Fibroblast of skin of back (primary cell): Measurements from ENCODE around the gene ZNF587.
"Not testable (repeated sequence)": the region's sequence is repeated elsewhere in the genome, so short reads cannot be mapped to it uniquely, and the experiment has no call there.

ENCODE experiments used
- DNase-seq: peaks from one replicate; pipeline ENCODE4 v3.0.0-alpha.2; 2013

ZNF587 gene

DNA sequence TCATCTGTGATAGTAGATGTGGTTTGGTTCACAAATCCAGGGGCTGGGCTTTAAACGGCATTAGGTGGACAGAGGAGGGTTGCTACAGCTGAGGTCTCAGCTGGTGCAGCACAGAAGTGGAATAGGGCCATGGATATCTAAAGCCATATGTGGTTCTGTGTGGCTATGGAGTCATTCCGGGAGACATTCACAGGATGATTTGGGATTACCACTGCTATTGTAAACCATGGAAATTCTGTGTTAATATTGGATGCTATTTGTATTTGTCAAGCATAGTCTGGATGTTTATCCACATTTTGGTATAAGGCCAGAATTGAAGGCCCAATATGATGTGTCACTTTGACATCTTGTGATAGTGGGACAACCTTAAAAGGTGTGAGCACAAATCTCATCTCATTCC, 26.5 kb upstream of the ZNF587 start:
- DNase-seq: not testable (repeated sequence)

DNA sequence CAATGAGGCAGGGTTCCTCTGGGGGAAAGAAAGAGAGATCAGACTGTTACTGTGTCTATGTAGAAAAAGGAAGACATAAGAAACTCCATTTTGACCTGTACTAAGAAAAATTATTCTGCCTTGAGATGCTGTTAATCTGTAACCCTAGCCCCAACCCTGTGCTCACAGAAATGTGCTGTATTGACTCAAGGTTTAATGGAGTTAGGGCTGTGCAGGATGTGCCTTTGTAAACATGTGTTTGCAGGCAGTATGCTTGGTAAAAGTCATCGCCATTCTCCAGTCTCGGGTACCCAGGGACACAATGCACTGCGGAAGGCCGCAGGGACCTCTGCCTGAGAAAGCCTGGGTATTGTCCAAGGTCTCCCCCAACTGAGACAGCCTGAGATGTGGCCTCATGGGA, 26.1 kb upstream of the ZNF587 start:
- not testable (repeated sequence) for DNase-seq

DNA sequence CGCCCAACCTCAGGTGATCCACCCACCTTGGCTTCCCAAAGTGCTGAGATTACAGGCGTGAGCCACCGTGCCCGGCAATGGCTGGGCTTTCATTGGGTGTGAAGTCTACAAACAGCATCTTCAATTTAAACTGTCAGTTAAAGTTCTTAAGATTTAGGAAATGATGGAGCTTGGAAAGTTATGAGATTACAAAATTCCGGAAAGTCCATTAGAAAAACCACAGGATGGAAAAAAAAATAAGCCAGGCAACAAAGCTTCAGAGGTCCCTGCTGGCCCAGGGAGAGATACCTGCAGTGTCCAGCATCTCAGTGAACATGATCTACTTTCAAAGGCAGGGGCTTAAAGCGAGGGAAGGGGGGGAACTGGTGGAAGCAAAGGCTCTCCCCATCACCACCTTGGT, 24.1 kb upstream of the ZNF587 start:
- no peak for DNase-seq

DNA sequence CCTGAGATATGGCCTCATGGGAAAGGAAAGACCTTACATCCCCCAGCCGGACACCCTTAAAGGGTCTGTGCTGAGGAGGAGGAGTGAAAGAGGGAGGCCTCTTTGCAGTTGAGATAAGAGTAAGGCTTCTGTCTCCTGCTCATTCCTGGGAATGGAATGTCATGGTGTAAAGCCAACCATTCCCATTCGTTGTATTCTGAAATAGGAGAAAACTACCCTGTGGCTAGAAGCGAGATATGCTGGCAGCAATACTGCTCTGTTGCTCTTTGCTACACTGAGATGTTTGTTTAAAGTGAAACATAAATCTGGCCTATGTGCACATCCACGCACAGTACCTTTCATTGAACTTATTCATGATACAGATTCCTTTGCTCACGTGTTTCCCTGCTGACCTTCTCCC, 20.3 kb upstream of the ZNF587 start:
- no peak for DNase-seq

DNA sequence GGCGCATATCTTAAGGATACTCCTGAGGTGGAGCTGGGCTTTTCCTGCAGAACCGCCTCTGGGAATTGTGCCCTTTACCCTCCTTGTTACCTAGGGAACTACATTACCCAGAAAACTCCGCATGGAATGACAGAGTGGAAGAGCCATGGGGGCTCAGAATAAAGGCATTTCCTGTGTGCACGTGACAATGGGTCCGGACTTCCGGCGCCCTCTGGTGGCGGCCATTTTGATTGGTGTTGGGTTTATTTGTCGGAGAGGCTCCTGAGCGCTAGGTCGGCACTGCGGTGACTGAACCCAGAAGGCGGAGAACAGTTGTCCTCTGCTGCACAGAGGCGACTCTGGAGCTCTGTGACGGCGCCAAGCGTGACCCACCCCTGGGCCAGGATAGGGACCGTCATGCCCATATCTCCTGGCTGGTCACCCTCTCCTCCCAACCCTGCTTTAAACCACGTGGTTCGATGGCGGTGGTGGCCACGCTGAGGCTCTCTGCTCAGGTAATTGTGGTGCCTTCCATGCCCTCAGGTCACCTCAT, 19.5 kb upstream of the ZNF587 start, which contains the start of gene ZNF587B:
Gene ZNF587B (plus strand): TSS at position 229 of the 532 bp plus-strand sequence. CDS start 230 bp downstream, at position 459.
- peak; percentile 85 for DNase-seq

DNA sequence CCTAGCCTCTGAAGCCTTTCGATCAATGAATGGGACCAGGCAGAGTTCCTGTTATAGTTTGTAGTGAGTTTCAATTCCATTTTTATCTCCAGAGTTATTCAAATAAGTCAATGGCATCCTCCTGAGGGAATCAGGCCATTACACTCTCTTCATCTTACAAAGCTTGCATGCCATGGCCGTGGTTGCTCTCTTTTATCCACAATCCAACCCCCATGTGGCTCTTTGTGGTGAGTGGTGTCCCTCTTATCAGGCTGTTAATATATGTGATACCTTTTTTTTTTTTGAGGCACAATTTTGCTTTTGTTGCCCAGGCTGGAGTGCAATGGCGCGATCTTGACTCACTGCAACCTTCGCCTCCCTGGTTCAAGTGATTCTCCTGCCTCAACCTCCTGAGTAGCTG, 12.7 kb upstream of the ZNF587 start:
- DNase-seq: not testable (repeated sequence)

DNA sequence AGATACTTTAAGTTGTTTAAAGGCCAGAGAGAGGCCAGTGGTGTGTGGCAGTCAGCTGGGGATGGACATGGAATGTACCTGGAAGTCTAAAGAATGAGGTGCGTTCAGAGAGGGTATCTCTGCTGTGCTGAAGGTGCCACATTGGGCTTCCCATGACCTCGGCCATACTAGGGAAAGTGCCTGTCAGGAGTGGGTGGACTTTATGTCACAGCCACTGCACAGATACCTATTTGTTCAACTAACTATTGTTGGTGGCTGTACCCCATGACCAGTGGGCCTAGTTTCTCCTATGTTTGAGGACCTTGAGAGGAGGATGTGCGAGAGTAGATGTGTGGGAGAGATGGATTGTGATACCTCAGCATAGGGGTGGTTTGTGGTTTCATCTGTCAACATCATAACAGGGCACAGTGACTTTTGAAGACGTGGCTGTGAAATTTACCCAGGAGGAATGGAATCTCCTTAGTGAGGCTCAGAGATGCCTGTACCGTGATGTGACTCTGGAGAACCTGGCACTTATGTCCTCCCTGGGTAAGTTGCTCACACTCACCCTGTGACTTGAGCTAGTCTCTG, 11.0 kb upstream of the ZNF587 start:
- not testable (repeated sequence) for DNase-seq

DNA sequence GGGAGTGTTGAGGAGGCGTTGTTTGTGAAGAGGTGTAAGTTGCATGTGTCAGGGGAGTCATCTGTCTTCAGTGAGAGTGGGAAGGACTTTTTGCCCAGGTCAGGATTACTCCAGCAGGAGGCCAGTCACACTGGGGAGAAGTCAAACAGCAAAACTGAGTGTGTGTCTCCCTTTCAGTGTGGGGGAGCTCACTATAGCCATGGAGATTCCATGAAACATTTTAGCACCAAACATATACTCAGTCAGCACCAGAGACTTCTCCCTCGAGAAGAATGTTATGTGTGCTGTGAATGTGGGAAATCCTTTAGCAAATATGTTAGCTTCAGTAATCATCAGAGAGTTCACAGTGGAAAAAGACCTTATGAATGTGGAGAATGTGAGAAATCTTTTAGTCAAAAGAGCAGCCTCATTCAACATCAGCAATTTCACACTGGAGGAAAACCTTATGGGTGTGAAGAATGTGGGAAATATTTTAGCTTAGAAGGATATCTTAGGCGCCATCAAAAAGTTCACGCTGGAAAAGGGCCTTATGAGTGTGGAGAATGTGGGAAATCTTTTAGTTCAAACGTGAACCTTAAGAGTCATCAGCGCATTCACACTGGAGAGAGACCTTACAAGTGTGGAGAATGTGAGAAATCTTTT, 8.4 kb upstream of the ZNF587 start:
- DNase-seq: peak; percentile 12

DNA sequence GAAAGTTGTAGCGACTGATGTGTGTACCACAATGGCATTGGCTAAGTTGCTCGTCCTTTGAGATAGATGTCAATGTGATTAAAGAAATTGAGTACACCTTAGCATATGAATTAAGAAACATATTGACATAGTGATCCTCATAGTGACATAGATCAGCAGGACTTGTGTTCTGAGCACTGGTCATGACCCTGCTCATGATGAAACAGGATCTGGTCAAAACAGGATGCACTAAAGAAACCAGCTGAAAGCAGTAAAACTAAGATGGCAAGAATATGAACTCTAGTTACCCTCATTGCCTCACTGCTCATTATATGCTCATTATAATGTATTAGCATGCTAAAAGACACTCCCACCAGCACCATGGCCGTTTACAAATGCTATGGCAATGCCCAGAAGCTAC, 2.5 kb upstream of the ZNF587 start:
- DNase-seq: not testable (repeated sequence)

DNA sequence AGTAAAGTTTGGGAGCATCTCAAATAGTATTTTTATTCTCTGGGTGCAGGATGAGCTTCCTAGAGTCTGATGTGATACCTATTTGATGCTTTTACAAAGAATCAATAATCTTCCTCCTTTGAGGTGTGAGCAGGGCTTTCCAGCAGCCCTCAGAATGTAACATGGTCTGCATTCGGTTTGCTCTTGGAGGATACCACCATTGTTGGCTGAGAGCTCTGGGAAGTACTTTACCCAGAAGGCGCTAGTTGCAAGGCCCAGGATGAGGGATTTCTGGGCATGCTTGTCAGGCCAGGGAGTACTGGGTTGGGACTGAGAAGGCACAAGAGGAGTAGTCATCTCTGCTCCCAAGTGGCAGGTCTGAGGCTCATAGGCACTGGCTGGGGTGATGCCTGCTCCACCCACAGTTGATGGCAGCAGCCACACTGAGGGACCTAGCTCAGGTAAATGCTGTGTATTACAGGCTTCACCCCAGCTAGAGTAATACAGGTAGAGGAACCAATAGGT, 445 bp upstream of the ZNF587 start:
- not testable (repeated sequence) for DNase-seq

DNA sequence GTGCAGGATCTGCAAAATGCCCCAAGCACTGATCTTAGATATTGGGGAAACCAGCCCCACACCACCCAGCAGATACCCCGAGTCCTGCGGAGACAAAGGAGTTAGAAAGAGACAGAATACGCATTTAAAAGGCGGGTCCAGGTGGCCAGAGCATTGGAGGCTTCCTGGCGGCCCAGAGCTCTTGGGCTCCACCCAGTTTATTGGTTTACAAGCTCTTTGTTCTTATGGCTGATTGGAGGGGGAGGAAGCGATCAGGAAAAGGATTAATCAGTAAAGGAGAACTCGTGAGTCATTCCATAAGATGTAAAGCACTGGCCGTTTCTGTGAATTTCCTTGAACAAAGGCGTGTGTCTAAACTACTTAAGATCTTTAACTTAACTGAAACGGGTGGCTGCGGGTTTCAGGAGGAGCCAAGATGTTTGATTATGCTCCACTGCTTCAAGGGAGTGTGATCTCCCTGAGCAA, 926 bp downstream of the ZNF587 start:
- peak; percentile 47 for DNase-seq

DNA sequence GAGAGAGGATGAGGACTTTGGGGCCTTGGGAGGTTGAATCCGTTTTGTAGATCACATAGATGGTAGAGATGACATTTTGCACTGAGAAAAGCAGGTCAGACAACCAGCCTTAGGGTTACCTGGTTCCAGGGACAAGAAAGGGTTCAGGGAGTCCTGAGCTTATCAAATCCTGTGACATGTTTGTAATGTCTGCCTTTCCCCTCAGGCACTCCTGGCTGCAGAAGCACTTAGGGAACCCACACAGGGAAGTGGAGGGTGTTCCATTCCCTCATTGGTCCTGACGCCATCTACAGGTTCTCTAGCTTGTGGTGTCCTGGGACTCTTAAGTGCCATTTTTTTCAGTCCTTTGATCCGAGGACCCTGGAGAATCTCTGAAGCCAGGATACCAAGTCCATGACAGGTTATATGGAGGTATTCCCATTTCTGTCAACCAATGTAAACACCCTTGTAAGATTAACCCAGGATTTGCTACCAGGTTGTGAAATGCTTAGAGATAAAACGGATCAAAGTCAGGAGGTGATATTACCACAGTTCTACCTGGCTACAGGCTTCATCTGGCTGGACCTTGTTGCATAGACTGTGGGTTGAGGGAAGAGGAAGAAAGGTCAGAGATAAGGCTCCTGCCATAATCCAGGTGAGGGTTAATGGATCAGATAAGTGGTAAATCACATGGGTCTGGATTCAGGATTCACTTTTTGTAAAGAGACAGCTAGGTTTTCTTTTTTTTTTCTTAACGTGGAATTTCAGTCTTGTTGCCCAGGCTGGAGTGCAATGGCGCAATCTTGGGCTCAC, 2.3 kb downstream of the ZNF587 start:
- DNase-seq: not testable (repeated sequence)

DNA sequence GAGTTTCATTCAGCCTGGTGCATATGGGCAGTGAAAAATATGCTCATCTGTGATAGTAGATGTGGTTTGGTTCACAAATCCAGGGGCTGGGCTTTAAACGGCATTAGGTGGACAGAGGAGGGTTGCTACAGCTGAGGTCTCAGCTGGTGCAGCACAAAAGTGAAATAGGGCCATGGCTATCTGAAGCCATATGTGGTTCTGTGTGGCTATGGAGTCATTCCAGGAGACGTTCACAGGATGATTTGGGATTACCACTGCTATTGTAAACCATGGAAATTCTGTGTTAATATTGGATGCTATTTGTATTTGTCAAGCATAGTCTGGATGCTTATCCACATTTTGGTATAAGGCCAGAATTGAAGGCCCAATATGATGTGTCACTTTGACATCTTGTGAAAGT, 4.5 kb downstream of the ZNF587 start:
- not testable (repeated sequence) for DNase-seq

DNA sequence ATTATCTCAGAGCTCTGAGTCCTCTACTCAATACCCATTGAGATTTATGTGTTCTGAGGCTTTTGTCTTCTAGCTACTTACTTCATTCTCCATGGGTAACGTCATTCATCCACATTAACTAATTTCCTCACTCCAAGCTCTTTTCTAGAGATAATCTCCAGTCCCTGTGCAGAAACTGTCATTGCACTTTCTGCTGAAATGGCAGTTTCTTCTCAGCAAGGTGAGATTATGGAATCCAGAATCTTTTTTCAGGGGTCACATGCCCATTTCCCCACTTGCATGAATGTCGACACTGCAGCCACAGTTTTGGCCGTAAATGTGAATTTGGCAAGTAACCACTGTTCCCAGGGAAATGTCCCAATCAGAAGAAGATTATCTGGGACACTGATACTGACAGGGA, 12.7 kb downstream of the ZNF587 start:
- DNase-seq: not testable (repeated sequence)

DNA sequence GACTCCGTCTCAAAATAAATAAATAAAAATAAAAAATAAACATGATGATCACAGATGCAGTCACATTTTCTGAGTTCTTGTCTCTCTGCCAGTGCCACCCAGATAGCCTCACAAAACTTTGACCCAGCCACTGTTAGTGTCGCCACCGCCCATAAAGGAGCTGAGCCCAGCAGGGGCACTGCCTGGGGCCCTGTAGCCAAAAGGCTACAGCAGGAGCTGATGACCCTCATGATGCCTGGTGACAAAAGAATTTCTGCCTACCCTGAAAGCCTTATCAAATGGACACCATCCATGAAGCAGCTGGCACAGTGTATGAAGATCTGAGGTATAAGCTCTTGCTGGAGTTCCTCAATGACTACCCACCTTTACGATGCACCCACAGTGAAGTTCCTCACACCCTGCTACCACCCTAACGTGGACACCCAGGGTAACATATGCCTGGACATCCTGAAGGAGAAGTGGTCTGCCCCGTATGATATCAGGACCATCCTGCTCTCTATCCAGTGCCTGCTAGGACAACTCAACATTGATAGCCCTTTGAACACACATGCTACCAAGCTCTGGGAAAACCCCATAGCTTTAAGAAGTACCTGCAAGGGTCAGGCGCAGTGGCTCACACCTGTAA, 18.3 kb downstream of the ZNF587 start:
- no peak for DNase-seq

DNA sequence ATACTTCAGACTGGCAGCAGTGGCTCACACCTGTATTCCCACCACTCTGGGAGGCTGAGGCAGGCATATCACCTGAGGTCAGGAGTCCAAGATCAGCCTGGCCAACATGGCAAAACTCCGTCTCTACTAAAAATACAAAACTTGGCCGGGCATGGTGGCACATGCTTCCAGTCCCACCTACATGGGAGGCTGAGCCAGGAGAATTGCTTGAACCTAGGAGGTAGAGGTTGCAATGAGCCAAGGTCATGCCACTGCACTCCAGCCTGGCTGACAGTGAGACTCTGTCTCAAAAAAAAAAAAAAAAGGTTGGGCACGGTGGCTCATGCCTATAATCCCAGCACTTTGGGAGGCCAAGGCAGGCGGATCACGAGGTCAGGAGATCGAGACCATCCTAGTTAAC, 20.0 kb downstream of the ZNF587 start:
- not testable (repeated sequence) for DNase-seq

DNA sequence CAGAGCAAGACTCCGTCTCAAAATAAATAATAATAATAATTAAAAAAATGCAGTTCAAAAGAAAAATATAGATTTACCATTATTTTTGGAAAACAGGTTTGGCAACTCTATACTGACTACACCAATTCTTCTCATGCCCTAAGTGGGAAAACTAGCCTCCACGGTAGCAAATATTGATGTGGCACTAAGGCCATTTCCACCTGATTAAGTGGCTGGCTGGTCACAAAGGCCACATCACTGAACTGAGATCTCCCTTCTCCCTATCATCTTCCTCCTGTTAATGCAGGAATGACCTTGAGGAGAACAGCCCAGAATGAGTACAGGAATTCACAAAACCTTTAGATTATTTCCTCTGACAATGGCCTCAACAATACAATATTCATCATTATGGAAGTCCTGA, 20.6 kb downstream of the ZNF587 start:
- DNase-seq: no peak

DNA sequence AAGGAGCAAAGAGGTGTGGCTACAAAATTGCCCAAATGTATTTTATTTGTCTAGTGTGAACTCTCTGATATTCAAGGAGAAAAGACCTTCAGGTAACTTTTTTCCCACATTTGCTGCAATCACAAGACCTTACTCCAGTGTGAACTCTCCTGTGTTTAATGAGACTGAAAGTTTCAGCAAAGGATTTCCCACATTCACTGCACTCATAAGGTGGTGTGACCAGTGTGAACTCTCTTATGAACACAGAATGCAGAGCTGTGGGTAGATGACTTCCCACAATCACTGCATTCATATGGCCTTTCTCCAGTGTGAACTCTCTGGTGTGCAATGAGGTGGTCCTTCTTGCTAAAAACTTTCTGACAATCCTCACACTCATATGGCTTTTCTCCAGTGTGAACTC, 22.8 kb downstream of the ZNF587 start:
- no peak for DNase-seq

DNA sequence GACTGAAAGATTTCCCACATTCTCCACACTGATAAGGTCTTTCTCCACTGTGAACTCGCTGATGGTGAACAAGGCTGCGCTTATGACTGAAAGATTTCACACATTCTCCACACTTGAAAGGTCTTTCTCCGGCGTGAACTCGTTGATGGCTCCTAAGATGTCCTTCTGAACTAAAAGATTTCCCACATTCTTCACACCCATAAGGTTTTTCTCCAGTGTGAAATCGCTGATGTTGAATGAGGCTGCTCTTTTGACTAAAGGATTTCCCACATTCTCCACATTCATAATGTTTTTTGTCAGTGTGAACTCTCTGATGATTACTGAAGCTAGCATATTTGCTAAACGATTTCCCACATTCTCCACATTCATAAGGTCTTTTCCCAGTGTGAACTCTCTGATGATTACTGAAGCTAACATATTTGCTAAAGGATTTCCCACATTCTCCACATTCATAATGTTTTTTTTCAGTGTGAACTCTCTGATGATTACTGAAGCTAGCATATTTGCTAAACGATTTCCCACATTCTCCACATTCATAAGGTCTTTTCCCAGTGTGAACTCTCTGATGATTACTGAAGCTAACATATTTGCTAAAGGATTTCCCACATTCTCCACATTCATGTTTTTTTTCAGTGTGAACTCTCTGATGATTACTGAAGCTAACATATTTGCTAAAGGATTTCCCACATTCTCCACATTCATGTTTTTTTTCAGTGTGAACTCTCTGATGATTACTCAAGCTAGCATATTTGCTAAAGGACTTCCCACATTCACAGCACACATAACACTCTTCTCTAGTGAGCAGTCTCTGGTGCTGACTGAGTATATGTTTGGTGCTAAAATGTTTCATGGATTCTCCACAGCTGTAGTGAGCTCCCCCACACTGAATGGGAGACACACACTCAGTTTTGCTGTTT, 24.5 kb downstream of the ZNF587 start:
- DNase-seq: not testable (repeated sequence)

DNA sequence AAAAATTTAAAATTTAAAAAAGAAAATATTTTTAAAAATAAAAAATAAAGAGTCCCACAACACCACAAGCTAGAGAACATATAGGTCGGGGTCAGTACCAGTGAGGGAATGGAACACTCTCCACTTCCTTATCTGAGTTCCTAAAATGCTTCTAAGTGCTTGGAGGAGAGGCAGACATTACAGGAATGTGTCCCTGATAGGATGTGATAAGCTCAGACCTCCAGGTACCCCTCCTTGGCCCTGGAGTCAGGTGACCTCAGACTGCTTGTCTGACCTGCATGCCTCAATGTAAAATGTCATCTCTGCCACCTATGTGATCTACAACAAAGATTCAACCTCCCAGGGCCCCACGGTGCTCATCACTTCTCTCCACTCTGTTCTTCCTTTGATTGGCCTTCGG, 36.4 kb downstream of the ZNF587 start:
- DNase-seq: no peak

DNA sequence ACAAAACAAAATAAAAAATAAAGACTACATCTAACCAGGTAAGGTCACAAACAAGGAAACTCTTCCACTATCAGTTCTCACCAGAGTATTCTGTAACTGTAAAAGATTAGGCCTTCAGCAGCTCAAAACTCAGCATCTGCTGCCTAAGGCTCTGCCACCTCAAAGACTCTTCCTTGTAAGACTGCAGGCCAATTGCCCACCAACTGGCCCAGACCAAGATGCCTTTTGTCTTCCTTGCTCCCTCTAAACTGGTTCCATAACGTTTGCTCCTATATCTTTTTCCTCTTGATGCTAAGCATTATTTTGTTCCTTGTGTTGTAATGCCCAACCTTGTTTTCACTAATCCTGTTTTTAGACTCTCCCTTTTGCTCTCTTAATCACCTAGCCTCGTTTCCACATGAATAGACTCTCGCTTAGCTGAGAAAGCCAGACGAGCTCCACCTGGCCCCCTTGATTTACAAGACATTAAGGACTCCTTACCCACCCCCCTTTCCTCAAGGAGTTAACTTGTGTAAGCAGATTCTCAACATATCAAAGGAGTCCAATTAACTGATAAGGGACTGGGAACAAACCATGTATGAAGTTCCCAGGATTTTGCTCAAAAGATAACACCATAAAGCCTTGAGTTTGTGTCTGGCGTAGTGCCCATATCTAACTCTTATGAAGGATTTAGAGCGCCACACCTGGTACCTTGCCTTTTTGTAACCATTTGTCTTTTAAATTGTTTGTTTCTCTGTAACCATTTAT, 37.7 kb downstream of the ZNF587 start:
- DNase-seq: no peak
